ENCODE results near the gene ZNF442.
"Not testable (repeated sequence)": the region's sequence is repeated elsewhere in the genome, so short reads cannot be mapped to it uniquely, and the experiment has no call there.

The ZNF442 gene

GRCh38 chr19:12330340-12330739, 35.1 kb downstream of the ZNF442 start:
- no peak for DNase-seq (ENCODE audit: low read depth)

- no peak for DNase-seq (ENCODE audit: low read depth)
Measured at GRCh38 chr19:12325690-12326089, 39.8 kb downstream of the ZNF442 start.

GRCh38 chr19:12318782-12319413, 46.6 kb downstream of the ZNF442 start:
- no peak for DNase-seq (ENCODE audit: low read depth)

- no peak for DNase-seq (ENCODE audit: low read depth)
Measured at GRCh38 chr19:12314553-12314952, 50.9 kb downstream of the ZNF442 start.

GRCh38 chr19:12308891-12309290, 56.6 kb downstream of the ZNF442 start:
- DNase-seq (ENCODE audit: low read depth), result not testable (repeated sequence)
